Mucosa of descending colon (tissue), 3 donors: ENCODE results near the gene PDIK1L. TPM values are rescaled to one million over a fixed set of nuclear protein-coding genes. Genes with fewer than 3 reads are reported as not detected.

Experiments
- ATAC-seq: fragments of 200-7000 bp; cut with Tn5 transposase; one replicate; pipeline ENCODE4 v1.9.1; 2020; ENCODE audit warnings: mild to moderate bottlenecking, moderate library complexity
- DNase-seq, 3 donors: peaks; one replicate each; pipeline ENCODE4 v3.0.0-alpha.2; 2020
- H3K36me3 ChIP-seq: fragments of 200-600 bp; one replicate; pipeline ENCODE4 v1.8.0; 2021; ENCODE audit warnings: low read depth, mild to moderate bottlenecking
- H3K4me1 ChIP-seq: fragments of 200-600 bp; one replicate; pipeline ENCODE4 v1.8.0; 2021; ENCODE audit warnings: low read depth, mild to moderate bottlenecking
- H3K4me3 ChIP-seq: fragments of 200-600 bp; one replicate; pipeline ENCODE4 v1.8.0; 2021; ENCODE audit warnings: mild to moderate bottlenecking
- H3K9me3 ChIP-seq: fragments of 200-600 bp; one replicate; pipeline ENCODE4 v1.8.0; 2021; ENCODE audit warnings: mild to moderate bottlenecking
- intact Hi-C, 2 donors: fragments of 100-400 bp; cut with DNase I in 1 of 2; cut with micrococcal nuclease in 1 of 2; formaldehyde crosslinking; loops; one replicate each; pipeline versions ENCODE4 v1.11.0 to v1.11.1; 2022; cut with DNase I, micrococcal nuclease
- total RNA-seq, 3 donors: library from RNA; stranded (reverse); fragmentation: NEBNext Ultra II Directional in 2 of 3; extraction: Animal tissue kit (Norgen Biotek cat#: 25700) in 2 of 3; gene quantifications; one replicate each; pipeline versions ENCODE4 v1.2.1 to v1.2.4, GENCODE V29; 2021 to 2023
- TF ChIP-seq, protein P1 (sequence below): fragments of 200-600 bp; IDR thresholded peaks from one replicate; pipeline ENCODE4 v1.8.0; 2022; ENCODE audit warnings: antibody characterized with exemption, mild to moderate bottlenecking
- donor health status: DM: no; HTN: no; CAD: no; lungs with moderate emphysema.
- donor health status: DM: no; HTN: no; CAD: no.
- donor health status: DM: no; HTN: yes; CAD: no.

Gene PDIK1L
- total RNA-seq, 3 donors from 2014 or later, result 12.9 to 17.0 (median 15.0) TPM

- no peak for DNase-seq
- no peaks in the 10 kb centered on the region for H3K4me1 ChIP-seq
- no peaks in the 10 kb centered on the region for H3K9me3 ChIP-seq
- H3K36me3 ChIP-seq, result no peaks in the 10 kb centered on the region
- TF ChIP-seq, protein P1, sequence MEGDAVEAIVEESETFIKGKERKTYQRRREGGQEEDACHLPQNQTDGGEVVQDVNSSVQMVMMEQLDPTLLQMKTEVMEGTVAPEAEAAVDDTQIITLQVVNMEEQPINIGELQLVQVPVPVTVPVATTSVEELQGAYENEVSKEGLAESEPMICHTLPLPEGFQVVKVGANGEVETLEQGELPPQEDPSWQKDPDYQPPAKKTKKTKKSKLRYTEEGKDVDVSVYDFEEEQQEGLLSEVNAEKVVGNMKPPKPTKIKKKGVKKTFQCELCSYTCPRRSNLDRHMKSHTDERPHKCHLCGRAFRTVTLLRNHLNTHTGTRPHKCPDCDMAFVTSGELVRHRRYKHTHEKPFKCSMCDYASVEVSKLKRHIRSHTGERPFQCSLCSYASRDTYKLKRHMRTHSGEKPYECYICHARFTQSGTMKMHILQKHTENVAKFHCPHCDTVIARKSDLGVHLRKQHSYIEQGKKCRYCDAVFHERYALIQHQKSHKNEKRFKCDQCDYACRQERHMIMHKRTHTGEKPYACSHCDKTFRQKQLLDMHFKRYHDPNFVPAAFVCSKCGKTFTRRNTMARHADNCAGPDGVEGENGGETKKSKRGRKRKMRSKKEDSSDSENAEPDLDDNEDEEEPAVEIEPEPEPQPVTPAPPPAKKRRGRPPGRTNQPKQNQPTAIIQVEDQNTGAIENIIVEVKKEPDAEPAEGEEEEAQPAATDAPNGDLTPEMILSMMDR, result no peak
- intact Hi-C loops, result loop anchor here in 1 of 2 donors (10.0 kb wide), 1 partner anchor 107 kb away; no protein-coding TSS in a partner anchor
- H3K4me3 ChIP-seq, result no peak overlapping the region
- no peak for ATAC-seq
Measured at GRCh38 chr1:26142159-26142558, 30.5 kb downstream of the PDIK1L start.

DNA sequence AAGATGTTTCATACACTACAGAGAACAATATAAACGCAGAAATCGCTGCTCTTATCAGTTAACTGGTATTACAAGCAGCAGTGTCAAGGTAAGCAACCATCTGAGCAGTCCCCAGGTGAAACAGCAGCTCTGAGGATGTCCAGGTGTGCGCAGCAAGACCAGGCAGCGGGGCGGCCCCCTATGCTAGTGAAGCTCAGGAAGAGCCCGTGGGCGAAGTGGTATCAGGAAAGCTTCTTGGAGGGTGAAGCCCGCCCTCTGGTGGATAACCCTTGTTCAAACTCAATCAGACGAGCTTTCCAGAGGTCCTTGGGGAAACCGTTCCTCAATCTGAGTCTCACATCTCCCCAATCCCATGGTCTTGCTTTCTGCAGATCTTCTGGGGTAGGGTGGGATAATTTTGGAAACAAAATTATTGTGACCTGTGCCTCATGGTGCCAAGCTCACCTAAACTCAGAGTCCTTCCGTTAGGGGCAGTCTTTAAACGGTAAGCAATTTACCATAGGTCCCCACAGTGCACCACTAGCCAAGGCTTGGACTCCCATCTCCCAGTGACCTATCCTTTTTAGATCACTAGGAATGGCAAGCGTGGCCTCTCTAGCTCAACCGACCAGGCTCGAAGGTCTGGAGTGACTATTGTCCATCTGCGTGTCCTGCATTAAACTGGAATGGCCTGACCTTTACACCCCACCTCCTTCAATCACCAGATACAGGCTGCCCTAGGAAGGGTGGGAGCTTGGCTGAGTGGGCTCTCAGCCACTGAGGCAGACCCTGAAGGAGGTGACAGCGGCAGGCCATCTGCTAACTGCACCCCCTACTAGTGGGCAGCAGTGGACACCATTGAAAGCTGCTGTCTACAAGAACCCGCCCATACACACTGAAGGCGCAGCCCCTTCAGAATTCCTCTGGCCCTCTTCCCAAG, 33.7 kb downstream of the PDIK1L start:
- Histone ChIP-seq H3K4me1 (no peaks in the 10 kb centered on the region), H3K4me3 (no peak overlapping the region), H3K9me3 (no peaks in the 10 kb centered on the region), H3K36me3 (no peaks in the 10 kb centered on the region)
- ATAC-seq (peak; percentile 97), DNase-seq (peak in 2 of 3 donors; percentile 75 to 94)
- TF ChIP-seq, protein P1, result peak; percentile 47
- intact Hi-C loops, result loop anchor here (2.0 to 10.0 kb wide), 3 partner anchors 38 to 110 kb away; no protein-coding TSS in a partner anchor

- DNase-seq, result no peak
- no peak for ATAC-seq
- no peaks in the 10 kb centered on the region for H3K9me3 ChIP-seq
- H3K36me3 ChIP-seq, result no peaks in the 10 kb centered on the region
- no peaks in the 10 kb centered on the region for H3K4me1 ChIP-seq
- TF ChIP-seq, protein P1, result no peak
- intact Hi-C loops, result loop anchor here (2.0 to 10.0 kb wide), 3 partner anchors 39 to 111 kb away; no protein-coding TSS in a partner anchor
- no peak overlapping the region for H3K4me3 ChIP-seq
Measured at GRCh38 chr1:26145960-26146294, 34.3 kb downstream of the PDIK1L start.

DNA sequence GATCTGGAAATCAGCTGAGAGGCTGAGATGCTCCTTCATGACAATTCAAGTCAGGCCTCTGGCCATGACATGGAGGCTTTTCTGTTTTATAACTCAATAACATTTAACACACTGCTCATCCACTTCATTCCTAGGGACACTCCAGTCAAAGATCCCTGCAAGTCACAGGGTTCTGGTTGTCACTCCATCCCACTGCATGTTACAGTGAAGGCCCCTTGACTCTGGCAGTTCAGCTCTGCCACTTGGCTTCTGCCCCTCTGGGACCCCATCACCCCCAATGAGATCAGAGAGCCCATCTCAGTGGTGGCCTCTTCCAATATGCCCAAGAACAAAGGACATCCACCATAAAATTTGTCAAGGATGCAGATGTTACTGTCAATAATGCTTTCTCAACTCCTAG, 37.3 kb downstream of the PDIK1L start:
- ATAC-seq (no peak), DNase-seq (no peak)
- no peaks in the 10 kb centered on the region for H3K4me1 ChIP-seq
- intact Hi-C loops, result loop anchor here in 1 of 2 donors (5.0 to 10.0 kb wide), 2 partner anchors 42 to 114 kb away; no protein-coding TSS in a partner anchor
- H3K36me3 ChIP-seq, result no peaks in the 10 kb centered on the region
- H3K4me3 ChIP-seq, result no peak overlapping the region
- TF ChIP-seq, protein P1, result no peak
- no peaks in the 10 kb centered on the region for H3K9me3 ChIP-seq

- Histone ChIP-seq H3K4me1 (no peaks in the 10 kb centered on the region), H3K9me3 (no peaks in the 10 kb centered on the region), H3K36me3 (no peaks in the 10 kb centered on the region), H3K4me3 (no peak overlapping the region)
- intact Hi-C loops, result no loop called here
- DNase-seq (no peak), ATAC-seq (no peak)
- TF ChIP-seq, protein P1, result no peak
Measured at GRCh38 chr1:26153966-26154532, 42.4 kb downstream of the PDIK1L start.
